Mesodermal cell (in vitro differentiated cells): ENCODE results near the gene PROM2.

Experiments
- H3K27ac ChIP-seq: 2 replicates; pipeline ENCODE4 v1.7.0; 2013; ENCODE audit warnings: mild to moderate bottlenecking, low read depth, low read length, moderate library complexity; ENCODE audit not compliant: severe bottlenecking
- H3K36me3 ChIP-seq: 2 replicates; pipeline ENCODE4 v1.7.1; 2013; ENCODE audit warnings: mild to moderate bottlenecking, low read length, moderate library complexity; ENCODE audit not compliant: control insufficient read depth, insufficient read depth
- H3K4me1 ChIP-seq: one replicate; pipeline ENCODE4 v1.7.1; 2013; ENCODE audit warnings: mild to moderate bottlenecking, low read length; ENCODE audit not compliant: insufficient read depth, control insufficient read depth, poor library complexity, severe bottlenecking
- H3K4me3 ChIP-seq: 2 replicates; pipeline ENCODE4 v1.7.0; 2013; ENCODE audit warnings: low read length, control low read depth, mild to moderate bottlenecking; ENCODE audit not compliant: insufficient read depth, poor library complexity, severe bottlenecking; ENCODE audit errors: extremely low read depth
- H3K9me3 ChIP-seq: 2 replicates; pipeline ENCODE4 v1.7.1; 2013; ENCODE audit warnings: mild to moderate bottlenecking, low read length, moderate library complexity; ENCODE audit not compliant: control insufficient read depth
- WGBS, 2 experiments: methylation state at CpG; one replicate each; pipeline ENCODE4 v1.1.5; 2013; ENCODE audit warnings: missing lambda C conversion rate in 2 of 2; ENCODE audit not compliant: insufficient coverage in 2 of 2; 5-methylcytosine and 5-hydroxymethylcytosine counted together

The PROM2 gene

DNA sequence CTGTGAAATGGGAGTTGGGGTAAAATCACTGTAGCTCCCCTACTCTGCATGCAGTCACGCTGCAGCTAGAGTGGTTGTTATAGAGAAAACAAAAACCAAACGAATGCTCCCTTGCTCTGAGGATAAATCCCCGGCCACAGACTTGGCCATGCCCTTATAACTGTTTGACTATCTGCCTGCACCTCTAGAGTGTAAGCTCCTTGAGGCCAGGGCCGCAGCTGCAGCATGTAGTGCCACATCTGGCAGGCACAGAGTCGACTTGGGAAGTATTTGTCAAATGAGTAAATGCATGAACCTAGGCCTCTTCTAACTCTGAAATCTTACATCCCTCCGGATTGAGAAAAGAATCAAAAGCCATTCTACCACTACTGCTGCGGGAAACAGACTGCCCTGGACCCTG, 58.8 kb downstream of the PROM2 start:
- 68 to 92% methylated on average over 5 to 6 of the region's 7 CpGs for WGBS, 2 experiments
- no peak overlapping the region for H3K27ac ChIP-seq
- no peaks in the 10 kb centered on the region for H3K9me3 ChIP-seq
- H3K4me1 ChIP-seq, result peaks cover 6% of the 10 kb centered on the region
- no peak overlapping the region for H3K4me3 ChIP-seq
- no peaks in the 10 kb centered on the region for H3K36me3 ChIP-seq

- Histone ChIP-seq H3K4me3 (no peak overlapping the region), H3K9me3 (no peaks in the 10 kb centered on the region), H3K4me1 (no peaks in the 10 kb centered on the region), H3K36me3 (no peaks in the 10 kb centered on the region), H3K27ac (no peak overlapping the region)
- WGBS, 2 experiments, result 86% methylated on average over 8 to 9 of the region's 11 CpGs
These were observed 59.7 kb downstream of the PROM2 start for GRCh38 chr2:95333888-95334338.

DNA sequence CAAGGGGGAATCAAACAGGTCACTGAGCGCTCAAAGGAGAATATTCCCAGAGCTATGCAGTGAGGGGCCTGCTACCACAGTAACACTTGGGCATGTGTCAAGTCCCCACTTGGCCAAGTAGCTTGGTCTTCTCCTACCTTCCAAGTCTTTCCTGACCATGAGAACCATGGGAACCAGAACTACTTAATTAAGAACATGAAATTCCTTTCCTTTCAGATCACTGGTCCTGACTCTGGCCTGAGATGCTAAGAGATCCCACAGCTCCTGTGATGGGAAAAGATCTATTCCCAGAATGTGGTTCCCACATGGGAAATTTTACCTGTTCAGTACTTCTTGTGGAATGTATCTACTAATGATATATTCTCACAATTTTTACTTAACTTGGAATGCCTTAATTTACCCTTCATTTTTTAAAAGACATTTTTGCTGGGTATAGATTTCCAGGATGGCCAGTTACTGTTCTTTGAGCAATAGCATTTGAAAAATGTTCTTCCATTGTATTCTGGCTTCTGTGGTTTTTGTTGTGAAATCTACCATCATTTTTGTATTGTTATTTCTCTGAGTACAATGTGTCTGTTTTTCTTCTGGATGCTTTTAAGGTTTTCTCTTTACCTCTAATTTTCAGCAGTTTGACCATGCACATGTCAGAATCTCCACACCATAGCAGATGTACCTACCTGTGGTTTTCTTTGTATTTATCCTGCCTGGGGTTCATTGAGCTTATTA, 60.8 kb downstream of the PROM2 start:
- no peaks in the 10 kb centered on the region for H3K4me1 ChIP-seq
- H3K36me3 ChIP-seq, result no peaks in the 10 kb centered on the region
- no peak overlapping the region for H3K4me3 ChIP-seq
- no peak overlapping the region for H3K27ac ChIP-seq
- H3K9me3 ChIP-seq, result no peaks in the 10 kb centered on the region
- WGBS, 2 experiments, result 86 to 100% methylated on average over 1 of the region's 1 CpG

DNA sequence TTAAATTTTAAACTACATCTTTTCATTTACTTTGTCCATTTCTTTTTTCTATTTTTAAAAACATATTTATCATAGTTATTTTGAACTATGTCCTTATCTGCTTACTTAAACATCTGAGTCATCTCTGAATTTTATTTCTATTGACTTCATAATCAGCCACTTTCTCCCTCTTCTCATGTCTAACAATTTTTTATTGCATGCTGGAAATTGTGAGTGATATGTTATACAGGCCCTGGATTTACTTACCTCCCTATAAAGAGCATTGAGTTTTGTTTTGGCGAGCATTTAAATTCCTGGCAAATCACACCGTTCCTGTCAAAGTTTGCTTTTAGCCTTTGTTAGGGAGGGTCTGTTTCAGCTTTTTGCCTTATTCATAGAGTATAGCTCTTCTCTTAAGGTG, 62.2 kb downstream of the PROM2 start:
- Histone ChIP-seq H3K9me3 (no peaks in the 10 kb centered on the region), H3K4me1 (no peaks in the 10 kb centered on the region), H3K36me3 (no peaks in the 10 kb centered on the region), H3K27ac (no peak overlapping the region), H3K4me3 (no peak overlapping the region)
- no CpG with 5 or more reads among the region's 2 CpGs for WGBS, 2 experiments

- H3K4me3 ChIP-seq, result no peak overlapping the region
- WGBS, 2 experiments, result 72 to 81% methylated on average over 6 to 7 of the region's 7 CpGs
- no peak overlapping the region for H3K27ac ChIP-seq
- H3K36me3 ChIP-seq, result no peaks in the 10 kb centered on the region
- no peaks in the 10 kb centered on the region for H3K9me3 ChIP-seq
- no peaks in the 10 kb centered on the region for H3K4me1 ChIP-seq
These were observed 63.6 kb downstream of the PROM2 start for GRCh38 chr2:95337829-95338228.
